ENCODE measurements around the gene SDF2.
"Not testable (repeated sequence)": the region's sequence is repeated elsewhere in the genome, so short reads cannot be mapped to it uniquely, and the experiment has no call there.

SDF2 gene

DNA sequence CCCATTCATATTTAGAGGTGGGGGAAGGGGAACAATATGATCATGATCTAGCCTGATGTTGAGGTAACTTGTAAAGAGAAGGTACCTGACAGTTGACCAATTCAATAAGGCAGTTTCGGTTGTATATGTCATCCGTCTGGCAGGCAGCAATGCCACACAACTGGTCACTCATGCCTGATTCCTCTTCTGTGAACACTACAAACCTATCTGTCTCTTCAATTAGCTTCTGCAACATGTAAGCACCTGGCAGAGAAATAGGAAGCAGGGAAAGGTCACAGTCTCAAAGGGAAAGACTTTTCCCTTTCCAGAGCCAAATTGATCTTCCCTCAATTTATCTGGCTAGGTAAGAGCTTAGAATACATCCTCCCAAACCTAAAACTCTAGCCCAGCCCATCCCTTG, 37.6 kb downstream of the SDF2 start:
- no peak for DNase-seq

- no peak for DNase-seq
These were observed 38.0 kb downstream of the SDF2 start for GRCh38 chr17:28623696-28624095.

DNA sequence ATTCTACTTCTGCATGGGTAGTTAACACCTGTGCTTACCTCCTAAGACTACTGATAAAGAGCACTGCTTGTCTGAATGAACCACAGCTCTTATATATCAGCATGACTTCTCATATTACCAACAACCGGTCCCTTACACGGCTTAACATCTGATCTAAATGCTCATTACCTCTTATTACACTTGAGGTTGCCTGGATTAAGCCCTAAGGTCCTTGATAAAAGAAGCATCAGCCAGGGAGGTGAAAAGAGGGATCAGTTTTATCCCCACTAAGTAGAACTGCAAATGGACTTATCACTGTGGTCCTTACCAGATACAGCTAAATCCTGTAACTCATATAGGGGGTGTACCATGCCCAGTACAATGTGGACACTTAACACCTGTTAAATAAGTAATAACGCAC, 39.5 kb downstream of the SDF2 start:
- no peak for DNase-seq

DNA sequence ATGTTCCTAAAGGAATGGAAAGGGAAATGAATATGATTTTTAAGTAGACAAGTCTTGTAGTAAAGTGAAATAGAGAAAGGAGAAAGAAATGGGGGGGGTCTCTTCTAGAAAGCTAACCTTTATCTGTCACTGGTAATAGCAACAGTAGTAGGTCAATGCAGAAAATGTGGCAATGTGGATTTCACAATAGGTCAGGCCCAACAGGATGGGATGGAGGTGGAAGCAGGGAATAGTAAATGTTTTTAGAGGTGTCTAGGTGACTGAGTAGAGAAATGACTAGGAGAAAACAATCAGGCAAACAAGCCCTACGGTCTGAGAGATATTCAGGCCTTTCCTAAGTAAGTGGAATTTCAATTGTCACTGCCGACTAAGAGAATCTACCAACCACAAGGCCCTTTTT, 41.7 kb downstream of the SDF2 start:
- no peak for DNase-seq

GRCh38 chr17:28618464-28618863, 43.2 kb downstream of the SDF2 start:
- DNase-seq = no peak

GRCh38 chr17:28616281-28616680, 45.4 kb downstream of the SDF2 start:
- no peak for DNase-seq

GRCh38 chr17:28615260-28615940, 46.3 kb downstream of the SDF2 start:
- DNase-seq = no peak

DNA sequence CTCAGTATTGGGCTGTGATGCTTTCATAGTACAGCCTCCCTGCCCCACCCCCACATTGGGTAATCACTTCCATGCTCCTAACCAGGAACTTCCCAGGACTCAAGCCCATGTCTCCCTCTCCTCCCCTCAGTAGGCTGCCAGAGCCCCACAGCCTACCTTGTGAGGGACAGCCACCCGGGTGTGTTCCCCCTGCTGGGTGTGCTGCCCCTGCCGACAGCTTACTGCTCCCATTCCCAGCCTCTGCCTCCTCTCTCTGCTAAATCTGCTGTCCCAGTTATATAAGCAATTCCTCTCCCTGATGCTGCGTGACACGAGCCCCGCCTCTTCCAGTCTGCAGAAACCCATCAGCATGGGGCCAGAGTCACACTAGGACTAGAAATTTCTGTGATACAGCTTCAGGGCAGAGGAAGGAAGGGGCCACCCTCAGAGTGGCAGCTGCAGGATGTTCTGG, 47.8 kb downstream of the SDF2 start, which contains the start of gene RSKR:
Gene RSKR, minus strand, starts transcription at position 255 of the 451 bp plus-strand sequence. Its CDS starts 24 bp downstream, at position 231.
- no peak for DNase-seq

DNA sequence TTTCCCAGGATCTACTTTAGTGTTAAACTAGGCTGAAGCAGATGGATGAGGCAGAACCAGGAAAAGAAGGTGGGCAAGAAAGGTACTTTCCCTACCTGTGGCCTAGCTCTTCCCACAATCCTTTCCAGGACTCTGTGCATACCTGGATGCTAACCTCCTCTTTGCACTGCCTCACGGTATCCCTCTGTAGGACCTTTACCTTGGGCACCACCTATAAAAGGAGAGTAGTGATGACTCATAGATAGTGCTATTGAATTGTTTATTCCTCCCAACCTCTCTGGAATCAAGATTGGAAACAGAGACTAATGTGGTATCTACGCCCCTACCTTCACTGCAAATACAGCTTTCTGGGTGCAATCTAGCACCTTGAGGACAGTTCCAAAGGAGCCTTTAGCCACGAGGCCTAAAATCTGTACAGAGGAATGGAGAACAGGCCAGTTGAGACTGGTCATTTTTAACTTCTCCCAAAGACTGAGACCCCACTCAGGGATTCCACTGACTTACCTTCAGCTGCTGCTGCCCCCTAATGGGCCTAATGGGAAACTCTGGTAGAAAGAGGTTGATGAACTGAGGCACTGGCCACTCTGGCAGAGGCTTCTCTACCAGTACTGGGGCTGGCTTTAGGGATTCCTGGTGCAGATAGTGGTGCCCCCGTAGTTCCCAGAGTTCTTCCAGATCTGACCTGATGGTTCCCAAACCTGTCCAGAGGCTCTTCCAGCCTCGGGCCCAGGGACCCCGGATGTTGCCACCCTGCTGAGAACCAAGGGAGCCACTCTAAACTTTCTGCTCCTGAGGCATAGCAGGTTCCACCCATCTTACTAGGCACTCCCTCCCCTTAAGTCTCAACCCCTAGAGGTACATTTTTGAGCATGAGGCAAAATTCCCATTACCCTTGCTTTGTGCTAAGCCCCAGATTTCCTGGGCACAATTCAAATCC, 48.5 kb downstream of the SDF2 start:
- DNase-seq = peak; percentile 43

DNA sequence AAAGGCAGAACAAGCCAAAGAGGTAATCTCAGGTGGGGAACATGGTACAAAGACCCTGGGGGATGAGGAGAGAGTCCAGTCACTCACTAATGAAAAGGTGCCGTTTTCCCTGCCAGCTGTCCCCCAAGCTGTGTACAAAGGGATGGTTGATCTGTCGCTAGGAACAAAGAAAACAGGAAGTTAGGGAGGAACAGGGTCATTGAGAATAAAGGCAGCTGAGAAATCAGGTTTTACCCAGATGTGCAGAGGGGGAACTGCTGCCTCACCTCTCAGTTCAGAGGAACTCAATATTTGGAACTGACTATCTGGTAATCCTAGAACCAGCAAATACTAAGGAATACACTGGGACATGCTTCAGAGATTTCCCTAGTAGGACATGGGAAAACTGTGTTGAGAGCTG, 49.2 kb downstream of the SDF2 start:
- DNase-seq = no peak

- DNase-seq = no peak
These were observed 51.3 kb downstream of the SDF2 start for GRCh38 chr17:28610376-28610775.

- not testable (repeated sequence) for DNase-seq
These were observed 57.7 kb downstream of the SDF2 start for GRCh38 chr17:28604031-28604430.

GRCh38 chr17:28599311-28600184, 62.2 kb downstream of the SDF2 start:
- DNase-seq = peak; percentile 76

DNA sequence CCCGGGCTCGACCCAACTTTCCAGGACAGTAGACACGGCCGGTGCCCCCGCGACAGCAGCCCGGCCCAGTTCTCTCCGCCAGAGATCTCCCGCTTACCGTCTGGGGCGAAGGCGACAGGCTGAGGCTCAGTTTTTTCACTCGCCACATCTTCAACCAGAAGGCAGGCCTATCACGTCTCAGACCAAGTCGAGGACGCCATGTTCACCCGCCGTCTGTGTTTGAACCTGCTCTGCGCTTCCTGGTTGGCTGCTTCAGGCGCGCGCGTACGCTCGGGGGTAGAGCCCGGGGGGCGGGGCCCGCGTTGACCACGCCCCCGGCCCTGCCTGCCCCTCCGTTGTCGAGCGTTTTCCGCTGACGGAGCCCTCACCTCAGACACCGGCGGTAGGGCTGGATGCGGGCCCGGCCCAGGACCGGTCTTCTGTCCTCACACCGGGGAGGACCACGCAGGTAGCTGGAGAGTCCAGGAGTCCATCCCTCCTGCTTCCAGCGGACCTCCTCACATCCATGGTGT, 62.9 kb downstream of the SDF2 start, which contains the start of gene SPAG5:
Gene SPAG5, minus strand, starts transcription at position 227 of the 512 bp plus-strand sequence. Its CDS starts 79 bp downstream, at position 148.
- DNase-seq = peak; percentile 95

- no peak for DNase-seq
These were observed 63.3 kb downstream of the SDF2 start for GRCh38 chr17:28598389-28598788.

Data from activated CD4-positive, alpha-beta T cell treated with anti-CD3 and anti-CD28 coated beads, Interleukin-2, amount 50 U/mL, for 16 hours (primary cell).